ENCODE results near the gene ASXL2.

Gene ASXL2

DNA sequence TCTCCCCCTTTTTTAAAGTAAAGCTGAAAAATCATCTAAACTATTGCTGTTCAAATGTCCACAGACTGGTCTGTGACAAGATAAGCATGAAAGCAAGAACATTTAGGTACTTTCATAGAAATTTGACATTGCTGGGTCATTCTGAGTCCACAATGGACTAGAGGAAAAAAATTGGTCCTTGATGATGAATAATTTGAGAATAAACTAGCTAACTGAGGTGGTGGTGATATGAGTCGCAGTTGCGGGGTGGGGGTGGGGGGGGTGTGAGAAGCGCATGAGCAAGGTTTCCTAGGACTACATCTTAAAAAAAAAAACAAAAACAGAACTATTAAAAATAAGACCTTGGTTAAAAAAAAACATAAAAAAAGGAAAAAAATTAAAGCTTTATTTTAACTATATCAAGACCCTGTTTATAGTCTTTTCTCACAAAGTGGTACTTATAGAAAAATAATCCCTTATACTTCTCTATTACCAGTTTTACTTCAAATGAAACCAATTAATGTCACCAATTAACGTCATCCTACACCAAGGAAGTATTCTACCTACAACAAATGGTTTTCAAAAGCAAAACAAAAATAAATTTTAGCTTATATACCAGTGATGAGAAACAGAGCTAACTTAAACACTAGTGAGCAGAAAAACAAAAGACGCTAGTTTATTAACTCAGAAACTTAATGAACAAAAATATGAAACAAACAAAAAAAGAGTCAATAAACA is 88.1 kb downstream of the ASXL2 start:
- Histone ChIP-seq H3K36me3 (ENCODE audit: insufficient read depth, low read length) (no peaks in the 10 kb centered on the region), H3K27me3 (ENCODE audit: control insufficient read depth in 1 of 2, insufficient read depth in 2 of 2, low read length in 2 of 2) (no peaks in the 10 kb centered on the region), H3K27ac (ENCODE audit: low read depth, low read length) (no peak overlapping the region), H3K4me3 (ENCODE audit: low read depth in 1 of 2, low read length in 2 of 2) (no peak overlapping the region), H3K4me1 (ENCODE audit: insufficient read depth, low read length) (no peaks in the 10 kb centered on the region), H3K9me3 (ENCODE audit: low read length) (no peaks in the 10 kb centered on the region), H3K9ac (ENCODE audit: low read length) (no peak overlapping the region)

DNA sequence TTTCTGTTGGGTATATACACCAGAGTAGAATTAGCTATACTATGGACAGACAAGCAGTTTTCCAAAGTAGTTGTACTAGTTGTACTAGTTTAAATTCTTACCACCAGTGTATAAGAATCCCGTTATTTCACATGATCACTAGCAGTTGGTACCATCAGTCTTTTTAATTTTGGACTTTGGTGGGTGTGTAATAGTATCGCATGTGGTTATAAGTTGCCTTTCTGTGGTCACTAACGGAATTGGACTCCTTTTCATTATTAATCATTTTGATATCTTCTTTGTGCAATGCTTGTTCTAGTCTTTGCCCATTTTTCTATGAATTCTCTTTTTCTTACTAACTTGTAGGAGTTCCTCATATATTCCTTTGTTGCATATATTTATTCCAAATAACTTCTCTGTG is 89.8 kb downstream of the ASXL2 start:
- no peak overlapping the region for H3K27ac ChIP-seq (ENCODE audit: low read depth, low read length)
- no peaks in the 10 kb centered on the region for H3K27me3 ChIP-seq (ENCODE audit: control insufficient read depth in 1 of 2, insufficient read depth in 2 of 2, low read length in 2 of 2)
- no peak overlapping the region for H3K4me3 ChIP-seq (ENCODE audit: low read depth in 1 of 2, low read length in 2 of 2)
- H3K9me3 ChIP-seq (ENCODE audit: low read length), result no peaks in the 10 kb centered on the region
- no peaks in the 10 kb centered on the region for H3K4me1 ChIP-seq (ENCODE audit: insufficient read depth, low read length)
- no peaks in the 10 kb centered on the region for H3K36me3 ChIP-seq (ENCODE audit: insufficient read depth, low read length)
- H3K9ac ChIP-seq (ENCODE audit: low read length), result no peak overlapping the region

DNA sequence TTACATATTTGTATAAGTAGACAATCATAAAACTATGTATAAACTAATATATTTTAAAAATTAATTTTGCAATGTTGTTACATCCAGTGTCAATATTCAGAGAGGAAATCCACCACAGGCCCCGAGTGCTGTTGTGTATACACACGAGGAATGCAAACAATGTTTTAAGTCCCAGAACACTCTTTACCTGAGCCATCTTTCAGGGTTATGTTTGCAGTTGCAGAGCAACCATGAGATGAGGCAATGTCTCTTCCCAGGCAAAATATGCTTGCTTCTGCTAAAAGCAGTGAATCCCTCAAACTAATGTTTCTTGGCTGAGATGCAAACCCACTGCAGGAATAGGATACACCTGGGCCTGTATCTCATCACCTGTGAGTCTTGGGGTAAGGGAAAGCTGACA is 91.3 kb downstream of the ASXL2 start:
- Histone ChIP-seq H3K27ac (ENCODE audit: low read depth, low read length) (no peak overlapping the region), H3K36me3 (ENCODE audit: insufficient read depth, low read length) (no peaks in the 10 kb centered on the region), H3K4me1 (ENCODE audit: insufficient read depth, low read length) (no peaks in the 10 kb centered on the region)

DNA sequence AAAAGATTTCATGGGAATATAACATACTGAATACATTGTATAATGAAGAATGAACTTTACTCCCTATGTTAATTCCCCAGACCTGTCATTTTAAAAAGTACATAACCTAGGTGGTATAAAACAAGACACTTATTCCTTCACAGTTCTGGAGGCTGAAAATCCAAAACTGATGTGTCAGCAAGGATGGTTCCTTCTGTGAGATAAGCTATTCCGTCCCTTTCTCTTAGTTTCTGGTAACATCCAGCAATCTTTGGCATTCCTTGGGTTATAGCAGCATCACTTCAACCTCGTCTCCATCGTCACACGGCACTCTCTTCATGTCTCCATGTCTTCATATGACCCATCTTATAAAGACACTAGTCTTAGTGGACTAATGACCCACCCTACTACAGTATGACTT is 93.9 kb downstream of the ASXL2 start:
- Histone ChIP-seq H3K27me3 (ENCODE audit: control insufficient read depth in 1 of 2, insufficient read depth in 2 of 2, low read length in 2 of 2) (no peaks in the 10 kb centered on the region), H3K27ac (ENCODE audit: low read depth, low read length) (no peak overlapping the region), H3K4me1 (ENCODE audit: insufficient read depth, low read length) (no peaks in the 10 kb centered on the region), H3K4me3 (ENCODE audit: low read depth in 1 of 2, low read length in 2 of 2) (no peak overlapping the region), H3K9ac (ENCODE audit: low read length) (no peak overlapping the region), H3K9me3 (ENCODE audit: low read length) (no peaks in the 10 kb centered on the region), H3K36me3 (ENCODE audit: insufficient read depth, low read length) (no peaks in the 10 kb centered on the region)

More for the DNA sequence above, 91.3 kb downstream of the ASXL2 start:
- H3K4me3 ChIP-seq (ENCODE audit: low read depth in 1 of 2, low read length in 2 of 2), result no peak overlapping the region
- no peak overlapping the region for H3K9ac ChIP-seq (ENCODE audit: low read length)
- no peaks in the 10 kb centered on the region for H3K9me3 ChIP-seq (ENCODE audit: low read length)
- no peaks in the 10 kb centered on the region for H3K27me3 ChIP-seq (ENCODE audit: control insufficient read depth in 1 of 2, insufficient read depth in 2 of 2, low read length in 2 of 2)

DNA sequence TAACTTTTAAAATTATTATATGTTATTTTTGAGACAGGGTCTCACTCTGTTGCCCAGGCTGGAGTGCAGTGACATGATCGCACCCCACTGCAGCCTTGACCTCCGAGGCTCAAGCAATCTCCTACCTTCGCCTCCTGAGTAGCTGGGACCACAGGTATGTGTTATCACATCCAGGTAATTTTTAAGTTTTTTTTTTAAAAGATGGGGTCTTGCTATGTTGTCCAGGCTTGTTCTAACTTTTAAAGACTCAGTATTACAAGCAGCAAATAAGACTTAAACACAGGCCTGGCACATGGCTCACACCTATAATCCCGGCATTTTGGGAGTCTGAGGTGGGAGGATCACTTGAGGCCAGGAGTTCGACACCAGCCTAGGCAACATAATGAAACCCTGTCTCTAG is 101.2 kb downstream of the ASXL2 start:
- H3K4me1 ChIP-seq (ENCODE audit: insufficient read depth, low read length), result no peaks in the 10 kb centered on the region
- no peaks in the 10 kb centered on the region for H3K36me3 ChIP-seq (ENCODE audit: insufficient read depth, low read length)
- no peak overlapping the region for H3K27ac ChIP-seq (ENCODE audit: low read depth, low read length)
- H3K27me3 ChIP-seq (ENCODE audit: control insufficient read depth in 1 of 2, insufficient read depth in 2 of 2, low read length in 2 of 2), result no peaks in the 10 kb centered on the region
- no peak overlapping the region for H3K4me3 ChIP-seq (ENCODE audit: low read depth in 1 of 2, low read length in 2 of 2)
- no peak overlapping the region for H3K9ac ChIP-seq (ENCODE audit: low read length)
- no peaks in the 10 kb centered on the region for H3K9me3 ChIP-seq (ENCODE audit: low read length)

DNA sequence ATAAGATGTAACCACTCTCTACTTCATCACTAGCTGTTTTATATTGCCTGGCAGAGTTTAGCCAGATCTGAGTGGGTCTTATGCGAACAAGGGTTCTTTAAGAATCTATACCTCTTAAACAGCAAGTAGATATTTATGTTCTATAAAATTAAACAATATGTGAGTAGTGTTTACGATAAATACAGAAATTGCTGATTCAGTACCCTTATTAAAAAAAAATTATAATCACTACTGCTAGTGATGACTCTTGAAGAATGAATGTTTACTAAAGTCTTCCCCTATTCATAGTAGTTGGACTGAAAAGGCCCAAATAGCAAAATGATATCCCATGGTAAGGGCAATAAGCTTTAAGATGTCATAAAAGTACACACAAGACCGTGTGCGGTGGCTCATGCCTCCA is 106.2 kb downstream of the ASXL2 start:
- H3K27me3 ChIP-seq (ENCODE audit: control insufficient read depth in 1 of 2, insufficient read depth in 2 of 2, low read length in 2 of 2), result no peaks in the 10 kb centered on the region
- no peak overlapping the region for H3K9ac ChIP-seq (ENCODE audit: low read length)
- no peaks in the 10 kb centered on the region for H3K4me1 ChIP-seq (ENCODE audit: insufficient read depth, low read length)
- H3K4me3 ChIP-seq (ENCODE audit: low read depth in 1 of 2, low read length in 2 of 2), result no peak overlapping the region
- H3K36me3 ChIP-seq (ENCODE audit: insufficient read depth, low read length), result peaks cover 25% of the 10 kb centered on the region
- no peaks in the 10 kb centered on the region for H3K9me3 ChIP-seq (ENCODE audit: low read length)
- H3K27ac ChIP-seq (ENCODE audit: low read depth, low read length), result no peak overlapping the region

DNA sequence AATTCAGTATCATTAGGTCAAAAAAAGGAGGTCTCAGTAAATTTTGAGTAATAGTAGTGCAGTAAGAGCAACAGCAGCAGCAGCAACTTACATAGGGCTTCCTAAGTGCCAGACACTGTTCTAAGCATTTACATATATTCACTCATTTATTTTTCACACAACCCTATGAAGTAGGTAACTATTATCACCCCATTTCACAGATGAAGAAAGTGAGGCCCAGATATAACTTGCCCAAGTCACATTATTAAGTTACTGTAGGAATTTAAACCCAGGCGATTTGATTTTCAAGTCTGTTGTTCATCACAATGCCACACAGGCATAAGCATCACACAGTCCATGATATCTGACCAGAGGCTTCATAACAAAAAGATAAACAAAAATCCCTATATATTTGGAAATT is 114.7 kb downstream of the ASXL2 start:
- H3K4me3 ChIP-seq (ENCODE audit: low read depth in 1 of 2, low read length in 2 of 2), result no peak overlapping the region
- no peaks in the 10 kb centered on the region for H3K9me3 ChIP-seq (ENCODE audit: low read length)
- H3K4me1 ChIP-seq (ENCODE audit: insufficient read depth, low read length), result no peaks in the 10 kb centered on the region
- no peak overlapping the region for H3K9ac ChIP-seq (ENCODE audit: low read length)
- no peak overlapping the region for H3K27ac ChIP-seq (ENCODE audit: low read depth, low read length)
- peaks cover 24% of the 10 kb centered on the region for H3K36me3 ChIP-seq (ENCODE audit: insufficient read depth, low read length)
- H3K27me3 ChIP-seq (ENCODE audit: control insufficient read depth in 1 of 2, insufficient read depth in 2 of 2, low read length in 2 of 2), result no peaks in the 10 kb centered on the region

DNA sequence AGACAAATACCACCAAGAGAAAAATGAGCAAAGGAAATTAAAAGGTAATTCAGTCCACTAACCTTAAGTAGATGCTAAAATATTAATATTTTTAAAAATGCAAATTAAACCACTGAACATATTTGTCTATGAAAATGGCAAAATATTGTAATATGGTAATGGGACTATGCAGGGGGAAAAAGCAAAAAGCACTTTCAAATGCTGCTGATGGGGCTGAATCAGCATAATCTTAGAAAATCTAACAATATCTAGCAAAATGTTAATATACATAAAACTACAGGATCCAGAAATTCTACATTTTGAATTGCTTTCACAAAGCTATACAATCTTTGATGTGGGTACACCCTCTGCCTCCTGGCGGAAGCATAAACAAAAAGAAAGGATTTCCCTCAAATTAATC is 118.0 kb downstream of the ASXL2 start:
- peaks cover 6% of the 10 kb centered on the region for H3K36me3 ChIP-seq (ENCODE audit: insufficient read depth, low read length)
- no peaks in the 10 kb centered on the region for H3K9me3 ChIP-seq (ENCODE audit: low read length)
- no peak overlapping the region for H3K9ac ChIP-seq (ENCODE audit: low read length)
- no peak overlapping the region for H3K4me3 ChIP-seq (ENCODE audit: low read depth in 1 of 2, low read length in 2 of 2)
- H3K27me3 ChIP-seq (ENCODE audit: control insufficient read depth in 1 of 2, insufficient read depth in 2 of 2, low read length in 2 of 2), result no peaks in the 10 kb centered on the region
- no peaks in the 10 kb centered on the region for H3K4me1 ChIP-seq (ENCODE audit: insufficient read depth, low read length)
- H3K27ac ChIP-seq (ENCODE audit: low read depth, low read length), result no peak overlapping the region

DNA sequence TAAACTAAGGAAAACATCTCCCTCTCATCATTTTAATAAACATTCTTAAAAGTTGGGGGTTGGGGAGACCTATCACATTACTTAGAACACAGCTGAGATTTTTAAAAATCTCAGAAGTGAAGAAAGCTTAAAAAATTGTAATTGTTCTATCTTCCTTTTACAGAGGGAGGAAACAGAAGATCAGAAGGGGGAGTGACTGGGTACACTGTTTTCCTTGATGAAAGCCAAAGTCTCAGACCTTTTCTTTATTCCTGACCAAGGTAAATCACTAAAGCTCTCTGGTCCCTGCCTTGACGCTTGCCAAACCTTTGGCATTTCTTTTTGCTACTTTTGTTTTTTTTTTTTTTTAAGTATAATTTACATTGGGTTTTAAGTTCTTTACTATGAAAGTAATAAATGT is 119.9 kb downstream of the ASXL2 start:
- H3K4me3 ChIP-seq (ENCODE audit: low read depth in 1 of 2, low read length in 2 of 2), result no peak overlapping the region
- no peak overlapping the region for H3K9ac ChIP-seq (ENCODE audit: low read length)
- peaks cover 22% of the 10 kb centered on the region for H3K36me3 ChIP-seq (ENCODE audit: insufficient read depth, low read length)
- H3K4me1 ChIP-seq (ENCODE audit: insufficient read depth, low read length), result no peaks in the 10 kb centered on the region
- H3K9me3 ChIP-seq (ENCODE audit: low read length), result no peaks in the 10 kb centered on the region
- H3K27ac ChIP-seq (ENCODE audit: low read depth, low read length), result no peak overlapping the region
- no peaks in the 10 kb centered on the region for H3K27me3 ChIP-seq (ENCODE audit: control insufficient read depth in 1 of 2, insufficient read depth in 2 of 2, low read length in 2 of 2)

DNA sequence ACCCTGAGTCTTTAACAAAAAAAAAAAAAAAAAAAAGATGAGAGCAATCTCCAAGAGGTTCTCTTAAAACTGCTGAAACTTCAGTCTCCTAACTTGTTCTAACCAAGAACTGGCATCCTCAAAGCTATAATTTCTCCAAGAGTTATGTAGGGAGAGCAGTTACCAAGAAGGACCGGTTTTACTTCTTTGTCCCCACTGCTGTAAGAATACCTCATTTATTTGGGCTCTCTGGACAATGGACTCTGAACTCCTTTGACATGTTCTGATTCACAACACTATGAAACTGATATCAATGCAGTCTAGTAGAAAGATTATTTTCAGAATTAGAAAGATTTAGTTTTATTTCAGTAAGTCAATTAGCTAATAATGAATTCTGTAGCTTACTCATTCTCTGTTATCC is 120.4 kb downstream of the ASXL2 start:
- no peak overlapping the region for H3K27ac ChIP-seq (ENCODE audit: low read depth, low read length)
- no peak overlapping the region for H3K9ac ChIP-seq (ENCODE audit: low read length)
- no peak overlapping the region for H3K4me3 ChIP-seq (ENCODE audit: low read depth in 1 of 2, low read length in 2 of 2)
- no peaks in the 10 kb centered on the region for H3K4me1 ChIP-seq (ENCODE audit: insufficient read depth, low read length)
- H3K27me3 ChIP-seq (ENCODE audit: control insufficient read depth in 1 of 2, insufficient read depth in 2 of 2, low read length in 2 of 2), result no peaks in the 10 kb centered on the region
- no peaks in the 10 kb centered on the region for H3K9me3 ChIP-seq (ENCODE audit: low read length)
- peaks cover 22% of the 10 kb centered on the region for H3K36me3 ChIP-seq (ENCODE audit: insufficient read depth, low read length)

DNA sequence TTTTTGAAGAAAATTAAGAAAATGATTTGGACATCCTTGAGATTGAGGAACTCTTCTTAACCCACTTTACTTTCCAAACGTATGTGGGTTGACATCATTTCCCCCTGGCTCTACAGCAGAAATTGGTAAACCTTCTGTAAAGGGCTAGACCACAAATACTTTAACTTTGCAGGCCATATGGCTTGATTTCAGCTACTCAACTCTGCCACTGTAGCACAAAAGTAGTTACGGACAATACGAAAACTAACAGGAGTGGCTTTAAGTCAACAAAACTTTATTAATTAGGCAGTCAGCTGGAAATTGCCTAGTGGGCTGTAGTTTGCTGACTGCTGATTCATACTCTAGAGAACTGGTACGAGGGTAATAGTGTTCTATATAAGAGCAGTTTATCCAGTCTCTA is 121.8 kb downstream of the ASXL2 start:
- H3K4me1 ChIP-seq (ENCODE audit: insufficient read depth, low read length), result no peaks in the 10 kb centered on the region
- H3K27me3 ChIP-seq (ENCODE audit: control insufficient read depth in 1 of 2, insufficient read depth in 2 of 2, low read length in 2 of 2), result no peaks in the 10 kb centered on the region
- H3K9me3 ChIP-seq (ENCODE audit: low read length), result no peaks in the 10 kb centered on the region
- no peak overlapping the region for H3K9ac ChIP-seq (ENCODE audit: low read length)
- H3K36me3 ChIP-seq (ENCODE audit: insufficient read depth, low read length), result peaks cover 33% of the 10 kb centered on the region
- H3K27ac ChIP-seq (ENCODE audit: low read depth, low read length), result no peak overlapping the region
- no peak overlapping the region for H3K4me3 ChIP-seq (ENCODE audit: low read depth in 1 of 2, low read length in 2 of 2)

DNA sequence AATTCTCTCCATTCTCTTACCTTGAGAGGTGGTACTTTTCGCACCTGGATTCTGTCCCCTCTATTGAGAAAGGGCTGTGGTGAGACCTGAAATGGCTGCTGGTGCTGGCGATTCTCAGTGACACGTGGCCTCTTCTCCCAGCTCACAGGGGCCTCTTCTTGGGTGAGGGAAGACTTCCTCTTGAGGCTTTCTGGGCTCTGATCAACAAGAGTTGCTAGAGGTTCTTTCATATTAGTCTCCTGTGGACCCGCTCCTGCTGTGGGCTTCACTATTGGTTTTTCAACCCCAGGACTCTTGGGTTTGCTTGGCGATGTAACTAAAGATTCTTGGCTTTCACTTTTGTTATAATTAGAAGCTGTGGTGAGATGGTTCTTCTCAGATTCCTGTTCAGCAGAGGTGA is 128.6 kb downstream of the ASXL2 start:
- Histone ChIP-seq H3K27me3 (ENCODE audit: control insufficient read depth in 1 of 2, insufficient read depth in 2 of 2, low read length in 2 of 2) (no peaks in the 10 kb centered on the region), H3K9ac (ENCODE audit: low read length) (no peak overlapping the region), H3K36me3 (ENCODE audit: insufficient read depth, low read length) (peaks cover 46% of the 10 kb centered on the region), H3K27ac (ENCODE audit: low read depth, low read length) (no peak overlapping the region), H3K4me3 (ENCODE audit: low read depth in 1 of 2, low read length in 2 of 2) (no peak overlapping the region), H3K4me1 (ENCODE audit: insufficient read depth, low read length) (no peaks in the 10 kb centered on the region), H3K9me3 (ENCODE audit: low read length) (no peaks in the 10 kb centered on the region)
